KOPT-K1 (cell line): ENCODE data around the gene CLEC18A.
"Not testable (repeated sequence)": the region's sequence is repeated elsewhere in the genome, so short reads cannot be mapped to it uniquely, and the experiment has no call there.

Experiments used
- H3K27ac ChIP-seq: fragments of 200-600 bp; sonication (generic); 2 replicates; pipeline ENCODE4 v1.5.1; 2016; ENCODE audit warnings: antibody characterized with exemption, mild to moderate bottlenecking, low read depth, low read length; ENCODE audit not compliant: poor library complexity, severe bottlenecking
- H3K36me3 ChIP-seq: fragments of 200-600 bp; sonication (generic); 2 replicates; pipeline ENCODE4 v1.5.1; 2017; ENCODE audit warnings: antibody characterized with exemption, mild to moderate bottlenecking, low read length, moderate library complexity; ENCODE audit not compliant: insufficient read depth
- H3K9me3 ChIP-seq: fragments of 200-600 bp; sonication (generic); 2 replicates; pipeline ENCODE4 v1.5.1; 2017; ENCODE audit warnings: antibody characterized with exemption, low read length, mild to moderate bottlenecking; ENCODE audit not compliant: insufficient read depth, poor library complexity, severe bottlenecking

CLEC18A gene

DNA sequence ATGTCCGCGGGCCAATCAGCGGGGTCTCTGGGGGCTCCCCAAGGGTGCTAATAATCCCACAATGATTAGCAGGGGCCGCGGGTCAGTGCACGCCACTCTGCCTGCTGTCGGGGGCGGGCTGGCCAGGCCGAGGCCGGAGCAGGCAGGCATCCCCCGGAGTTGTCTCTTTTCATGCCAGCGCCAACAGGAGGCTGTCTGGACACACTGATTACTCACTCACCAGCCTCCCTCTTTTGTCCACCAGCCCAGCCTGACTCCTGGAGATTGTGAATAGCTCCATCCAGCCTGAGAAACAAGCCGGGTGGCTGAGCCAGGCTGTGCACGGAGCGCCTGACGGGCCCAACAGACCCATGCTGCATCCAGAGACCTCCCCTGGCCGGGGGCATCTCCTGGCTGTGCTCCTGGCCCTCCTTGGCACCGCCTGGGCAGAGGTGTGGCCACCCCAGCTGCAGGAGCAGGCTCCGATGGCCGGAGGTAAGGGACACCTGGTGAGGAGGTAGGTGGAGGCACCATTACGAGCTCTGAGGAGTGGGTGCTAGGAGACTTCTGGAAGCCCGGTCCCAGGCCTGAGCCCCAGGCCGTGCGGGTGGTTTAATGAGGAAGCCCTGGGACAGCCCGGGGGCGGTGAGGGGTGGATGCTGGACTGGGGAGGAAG lies at the start of gene CLEC18A:
CLEC18A (plus strand) TSS at position 318 of the 655 bp plus-strand sequence; CDS start at position 351, 33 bp downstream.
- H3K36me3 ChIP-seq, H3K9me3 ChIP-seq, H3K27ac ChIP-seq: not testable (repeated sequence)

DNA sequence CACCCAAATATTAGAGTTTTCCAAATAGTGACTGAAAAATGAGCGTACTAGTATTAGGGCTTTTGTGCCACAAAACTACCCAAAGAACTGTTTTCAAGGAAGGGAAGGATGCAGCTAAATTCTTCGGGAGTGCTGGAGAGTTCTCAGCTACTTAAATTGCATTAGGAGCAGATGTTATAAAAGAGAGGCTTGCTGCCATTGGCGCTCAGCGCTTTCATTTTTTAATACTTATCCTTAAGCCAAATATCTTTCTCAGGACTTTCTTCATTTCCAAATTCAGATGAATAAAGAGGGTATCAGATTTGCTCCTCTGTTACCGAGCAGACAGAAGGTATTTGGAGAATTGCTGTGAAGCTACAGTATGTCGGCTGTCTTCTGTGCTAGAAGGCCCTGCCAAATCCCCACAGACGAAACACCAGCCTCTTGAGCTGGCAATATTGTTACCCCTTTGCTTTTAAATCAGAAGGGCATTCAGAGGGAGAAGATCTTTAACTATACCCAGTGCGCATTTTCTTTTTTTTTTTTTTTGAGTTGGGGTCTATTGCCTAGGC lies 47.2 kb upstream of the CLEC18A start:
- no peak overlapping the region for H3K27ac ChIP-seq
- H3K9me3 ChIP-seq = no peaks in the 10 kb centered on the region
- H3K36me3 ChIP-seq = no peaks in the 10 kb centered on the region; the same call in 1 of the 2 replicates

DNA sequence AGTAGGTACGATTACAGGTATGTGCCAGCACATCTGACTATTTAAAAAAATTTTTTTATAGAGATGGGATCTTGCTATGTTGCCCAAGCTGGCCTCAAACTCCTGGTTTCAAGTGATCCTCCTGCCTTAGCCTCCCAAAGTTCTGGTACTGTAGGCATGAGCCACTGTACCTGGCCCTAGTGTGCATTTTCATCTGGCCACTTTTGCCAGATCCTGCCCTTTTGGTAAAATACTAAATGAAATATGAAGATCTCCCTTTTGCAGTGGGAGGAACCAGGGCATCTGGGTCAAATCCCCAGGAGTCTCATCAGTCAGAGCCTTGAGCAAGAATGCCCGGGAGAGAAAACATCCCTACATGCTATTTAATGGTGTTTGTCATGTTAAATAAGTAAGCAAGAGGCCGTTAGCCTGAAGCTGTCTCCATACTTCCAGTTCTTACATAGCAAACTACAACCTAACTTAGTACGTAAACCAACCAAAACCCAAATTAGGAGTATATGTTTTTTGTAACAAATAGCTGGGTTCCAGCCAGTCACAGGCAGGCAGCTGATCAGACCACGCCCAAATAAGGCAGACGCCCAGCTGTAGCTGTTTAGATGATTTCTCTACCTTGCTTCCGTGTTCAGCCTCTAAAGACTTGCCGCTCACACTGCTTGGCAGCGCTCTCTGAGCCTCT lies 46.5 kb upstream of the CLEC18A start:
- no peaks in the 10 kb centered on the region for H3K9me3 ChIP-seq
- H3K36me3 ChIP-seq = peaks cover 5% of the 10 kb centered on the region
- H3K27ac ChIP-seq = no peak overlapping the region

DNA sequence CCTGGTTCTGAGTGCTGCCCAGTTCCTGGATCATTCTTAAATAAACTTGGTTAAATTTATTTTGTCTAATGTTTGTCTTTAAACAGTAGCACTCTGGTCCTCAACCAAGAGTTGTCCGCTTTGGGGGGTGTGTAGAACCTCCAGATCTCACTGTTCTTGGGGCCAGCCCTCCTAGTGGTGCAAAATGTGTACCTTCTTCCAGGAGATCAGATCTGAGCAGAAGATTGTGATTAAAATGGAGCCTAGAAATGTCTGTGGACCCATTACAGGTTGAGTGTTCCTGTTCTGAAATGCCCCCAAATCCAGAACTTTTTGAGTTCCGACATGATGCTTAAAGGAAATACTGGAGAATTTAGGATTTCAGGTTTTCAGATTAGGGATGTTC lies 46.0 kb upstream of the CLEC18A start:
- H3K9me3 ChIP-seq = no peaks in the 10 kb centered on the region
- no peak overlapping the region for H3K27ac ChIP-seq
- peaks cover 7% of the 10 kb centered on the region for H3K36me3 ChIP-seq

DNA sequence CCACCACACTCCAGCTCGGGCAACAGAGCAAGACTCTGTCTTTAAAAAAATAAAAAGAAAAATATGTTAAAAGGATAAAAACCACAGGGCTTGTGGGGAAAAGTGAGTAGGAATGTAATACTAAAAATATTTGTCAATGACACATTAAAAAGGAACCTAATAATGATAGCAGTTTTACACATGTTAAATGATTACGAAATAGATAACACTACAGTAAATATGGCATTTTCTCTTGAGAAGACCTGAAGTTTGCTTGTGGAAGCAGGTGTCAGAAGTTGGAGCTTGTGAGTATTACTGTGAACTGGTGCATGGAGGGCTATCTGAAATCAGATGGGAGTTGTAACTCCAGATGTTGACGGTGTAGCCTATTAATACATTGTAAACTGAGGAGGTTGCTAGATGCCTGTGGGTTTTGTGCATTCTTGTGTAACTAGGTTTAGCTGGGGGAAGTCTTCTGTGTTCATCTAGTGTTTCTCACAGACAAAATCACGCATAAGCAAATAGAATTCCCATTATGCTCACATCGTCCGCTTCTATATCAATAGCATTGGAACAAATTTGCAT lies 44.2 kb upstream of the CLEC18A start:
- Histone ChIP-seq H3K9me3 (no peaks in the 10 kb centered on the region), H3K27ac (no peak overlapping the region), H3K36me3 (peaks cover 14% of the 10 kb centered on the region)

DNA sequence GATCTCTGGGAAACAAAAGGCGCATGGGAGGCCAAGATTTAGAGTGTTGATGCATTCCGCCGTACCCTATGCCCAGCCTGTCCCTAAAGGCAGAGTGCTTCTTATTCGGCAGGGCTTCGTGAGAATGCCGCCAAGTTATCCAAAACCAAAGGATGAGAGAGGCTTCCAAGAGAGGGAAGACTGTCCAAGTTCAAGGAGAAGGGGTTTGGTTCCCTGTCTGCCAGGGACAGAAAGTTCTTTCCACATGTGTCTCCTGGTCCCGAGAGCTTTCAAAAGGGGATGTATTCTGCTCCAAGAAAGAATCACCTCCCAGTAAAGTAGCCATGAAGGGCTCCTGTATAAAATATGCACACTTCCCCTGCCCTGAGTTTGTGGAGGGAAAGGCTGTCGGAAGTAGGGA lies 42.1 kb upstream of the CLEC18A start:
- no peaks in the 10 kb centered on the region for H3K9me3 ChIP-seq
- H3K36me3 ChIP-seq = peaks cover 14% of the 10 kb centered on the region
- H3K27ac ChIP-seq = no peak overlapping the region

DNA sequence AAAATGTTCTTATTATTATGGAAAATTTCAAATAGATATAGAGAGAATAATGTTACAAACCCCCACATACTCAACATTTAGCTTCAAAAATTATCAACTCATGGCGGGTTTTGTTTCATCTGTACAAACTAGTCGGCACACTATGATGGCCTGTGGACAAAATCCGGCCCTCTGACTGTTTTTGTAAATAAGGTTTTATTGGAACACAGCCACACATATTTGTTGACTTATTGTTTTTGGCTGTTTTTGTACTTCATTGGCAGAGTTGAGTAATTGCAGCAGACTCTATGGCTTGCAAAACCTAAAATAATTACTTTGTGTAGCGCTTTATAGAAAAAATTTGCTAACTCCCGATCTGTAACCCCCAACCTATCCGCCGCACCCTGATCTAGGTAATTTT lies 41.4 kb upstream of the CLEC18A start:
- Histone ChIP-seq H3K9me3 (no peaks in the 10 kb centered on the region), H3K36me3 (peaks cover 14% of the 10 kb centered on the region), H3K27ac (no peak overlapping the region)

DNA sequence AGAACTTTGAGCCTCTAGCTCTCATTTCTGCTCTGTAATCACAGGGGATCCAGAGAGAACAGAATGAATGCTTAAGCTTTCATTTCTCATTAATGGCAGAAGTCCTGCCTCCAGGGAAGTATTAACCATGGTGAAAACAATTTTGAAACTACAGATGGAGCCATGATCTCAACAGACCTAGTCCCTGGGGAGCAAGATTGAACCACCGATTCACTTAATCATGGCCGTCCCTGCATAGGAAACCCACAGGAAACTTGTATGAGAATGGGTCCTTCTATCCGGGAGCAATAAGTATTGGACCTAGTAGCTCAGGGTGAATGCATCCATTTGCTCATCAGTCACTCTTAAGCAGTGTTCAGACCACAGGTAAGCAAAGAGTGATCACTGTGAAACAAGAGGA lies 40.2 kb upstream of the CLEC18A start:
- H3K9me3 ChIP-seq = no peaks in the 10 kb centered on the region
- peaks cover 14% of the 10 kb centered on the region for H3K36me3 ChIP-seq

DNA sequence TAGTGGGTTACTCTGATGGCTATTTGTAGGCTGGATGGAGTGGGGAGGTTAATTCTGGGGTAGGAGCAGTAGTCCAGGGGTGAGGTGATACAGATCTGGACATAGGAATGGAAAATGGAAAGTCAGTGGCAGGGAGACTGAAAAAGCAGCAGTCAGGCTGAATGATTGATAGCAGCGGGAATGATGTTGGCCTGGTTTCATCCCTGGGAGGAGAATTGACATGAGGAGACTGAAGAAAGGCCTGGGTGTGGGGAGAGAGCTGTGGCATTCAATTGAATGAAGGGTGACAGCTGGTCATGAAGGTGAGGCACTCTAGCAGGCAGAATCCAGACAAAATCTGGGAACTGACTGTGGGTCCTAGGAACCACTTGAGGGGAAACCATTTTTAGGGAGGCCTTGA lies 34.7 kb upstream of the CLEC18A start:
- H3K27ac ChIP-seq = no peak overlapping the region
- no peaks in the 10 kb centered on the region for H3K9me3 ChIP-seq
- H3K36me3 ChIP-seq = no peaks in the 10 kb centered on the region

More for the DNA sequence above, 40.2 kb upstream of the CLEC18A start:
- no peak overlapping the region for H3K27ac ChIP-seq

DNA sequence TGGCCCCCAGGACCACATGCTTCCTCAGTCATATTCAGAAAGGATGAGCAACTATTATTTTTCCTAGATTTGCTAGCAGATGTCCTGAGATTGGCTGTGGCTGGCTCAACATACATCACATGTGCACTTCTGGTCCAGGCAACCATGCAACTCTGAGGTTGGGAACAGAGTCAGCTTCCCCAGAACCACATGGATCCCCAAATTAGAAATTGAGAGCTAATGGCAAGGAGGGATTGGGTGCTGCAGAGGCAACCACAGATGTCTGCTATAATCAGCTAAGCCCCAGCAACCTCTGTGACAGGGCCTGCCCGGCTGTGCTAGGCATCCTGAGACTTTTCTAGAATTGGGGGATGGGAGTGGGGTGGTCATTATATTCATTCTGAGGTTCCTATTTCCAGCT lies 33.8 kb upstream of the CLEC18A start:
- Histone ChIP-seq H3K36me3 (no peaks in the 10 kb centered on the region), H3K27ac (no peak overlapping the region), H3K9me3 (no peaks in the 10 kb centered on the region)

DNA sequence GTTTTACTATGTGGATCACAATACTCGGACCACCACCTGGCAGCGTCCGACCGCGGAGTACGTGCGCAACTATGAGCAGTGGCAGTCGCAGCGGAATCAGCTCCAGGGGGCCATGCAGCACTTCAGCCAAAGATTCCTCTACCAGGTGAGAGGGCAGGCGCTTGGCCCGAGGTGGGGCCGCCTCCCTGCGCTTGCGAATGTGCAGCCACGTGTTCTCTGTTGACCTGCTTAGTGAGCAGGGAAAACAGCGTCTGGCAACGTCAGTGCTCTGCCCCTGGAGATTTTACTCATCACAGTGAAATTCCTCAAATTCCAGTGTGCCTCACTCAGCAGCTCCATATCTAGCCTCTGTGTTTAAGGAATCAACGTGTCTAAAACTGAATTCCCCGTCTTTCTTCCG lies 33.4 kb upstream of the CLEC18A start:
- H3K36me3 ChIP-seq = no peaks in the 10 kb centered on the region
- no peak overlapping the region for H3K27ac ChIP-seq
- no peaks in the 10 kb centered on the region for H3K9me3 ChIP-seq

DNA sequence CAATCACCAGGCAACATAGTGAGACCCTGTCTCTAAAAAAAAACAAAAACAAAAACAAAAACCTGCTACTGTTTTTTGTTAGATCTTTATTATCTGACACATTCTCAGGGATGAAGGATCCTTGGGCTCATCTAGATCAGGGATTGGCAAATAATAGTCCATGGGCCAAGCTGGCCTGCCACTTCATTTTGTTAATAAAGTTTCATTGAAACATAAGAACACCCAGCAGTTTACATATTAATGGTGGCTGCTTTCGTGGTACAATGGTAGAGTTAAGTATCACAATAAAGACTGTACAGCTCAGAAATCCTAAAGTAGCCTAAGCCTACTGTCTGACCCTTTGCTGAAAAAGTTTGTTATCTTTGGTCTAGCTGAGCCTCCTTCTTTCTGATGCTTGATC lies 32.9 kb upstream of the CLEC18A start:
- Histone ChIP-seq H3K9me3 (no peaks in the 10 kb centered on the region), H3K36me3 (no peaks in the 10 kb centered on the region), H3K27ac (no peak overlapping the region)

DNA sequence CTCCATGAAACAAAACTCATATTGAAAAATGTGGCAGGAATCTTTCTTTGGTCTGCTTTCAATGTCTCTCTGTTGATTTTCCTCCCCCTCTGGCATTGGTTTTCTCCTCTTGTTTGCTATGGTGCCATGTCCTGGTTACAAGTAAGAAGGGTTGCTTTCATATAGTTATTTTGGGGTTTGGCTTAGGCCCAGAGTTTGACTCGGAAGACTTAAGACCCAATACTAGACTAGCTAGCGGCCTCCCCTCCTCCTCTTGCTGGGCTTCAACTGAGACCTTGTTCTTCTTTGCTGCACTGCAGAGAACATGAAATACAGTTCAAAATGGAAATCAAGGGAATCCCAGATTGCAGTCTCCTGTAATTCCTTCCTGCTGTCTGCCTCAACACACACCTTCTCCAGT lies 30.0 kb upstream of the CLEC18A start:
- Histone ChIP-seq H3K27ac (no peak overlapping the region), H3K36me3 (no peaks in the 10 kb centered on the region)

DNA sequence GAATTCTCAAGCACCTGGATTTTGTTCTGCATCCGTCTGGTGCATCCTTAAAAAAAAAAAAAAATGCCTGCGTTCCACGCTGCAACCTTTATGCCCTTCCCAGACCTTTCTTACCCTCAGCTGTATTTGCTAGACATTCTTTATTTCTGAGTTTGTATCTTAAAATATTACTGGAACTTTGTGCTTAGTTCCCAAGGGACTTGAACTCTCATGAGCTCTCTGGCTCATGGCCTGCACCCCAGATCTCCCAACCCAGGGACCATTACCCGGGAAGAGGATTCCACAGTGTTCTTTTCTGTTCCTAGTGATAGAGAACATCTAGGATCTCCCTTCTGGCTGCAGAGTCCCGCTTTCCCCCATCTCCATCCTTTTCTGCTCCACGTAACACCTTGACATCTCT lies 28.9 kb upstream of the CLEC18A start:
- Histone ChIP-seq H3K27ac (no peak overlapping the region), H3K9me3 (no peaks in the 10 kb centered on the region), H3K36me3 (no peaks in the 10 kb centered on the region)

More for the DNA sequence above, 30.0 kb upstream of the CLEC18A start:
- H3K9me3 ChIP-seq = no peaks in the 10 kb centered on the region

DNA sequence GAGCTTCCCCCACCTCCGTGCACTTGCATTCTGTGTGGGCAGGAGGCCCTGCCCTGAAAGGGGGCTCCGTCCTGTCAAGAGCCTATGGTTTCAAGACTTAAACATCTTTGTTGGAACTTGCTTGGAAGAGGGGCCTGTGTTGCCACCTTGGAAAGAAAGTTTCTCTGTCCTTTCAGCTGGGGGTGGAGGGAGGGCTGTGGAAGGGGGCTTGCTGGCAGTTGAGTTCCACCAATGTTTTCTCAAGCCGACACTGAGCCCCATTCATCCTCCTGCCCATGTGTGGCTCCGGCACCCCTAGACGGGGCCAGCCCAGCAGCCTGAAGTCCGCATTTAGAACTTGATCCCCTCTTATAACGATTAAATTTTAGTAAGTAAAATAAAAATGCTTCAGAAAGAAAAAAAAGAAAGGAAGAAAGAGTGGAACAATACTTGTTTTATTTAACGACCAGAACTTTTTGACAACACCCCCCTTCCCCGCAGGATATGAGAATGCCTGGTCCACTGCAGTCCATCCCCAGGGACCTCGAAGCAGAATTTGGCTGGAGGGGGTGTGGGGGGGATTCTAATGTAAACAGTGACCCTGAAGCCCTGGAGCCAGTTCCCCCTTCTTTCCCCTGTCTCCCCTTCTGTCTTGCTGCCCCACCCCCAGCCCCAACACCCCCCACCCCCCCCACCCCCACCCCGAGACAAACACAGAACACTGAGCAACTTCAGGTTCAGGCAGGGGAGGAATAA lies 26.9 kb upstream of the CLEC18A start:
- Histone ChIP-seq H3K36me3 (no peaks in the 10 kb centered on the region), H3K27ac (no peak overlapping the region), H3K9me3 (no peaks in the 10 kb centered on the region)
